A549 (cell line): ENCODE results near the gene M6PR. TPM values are rescaled to one million over a fixed set of nuclear protein-coding genes. Genes with fewer than 3 reads are reported as not detected.

Source experiments
- ATAC-seq, 2 experiments: fragments of 200-7000 bp in 1 of 2; fragments of >200 bp in 1 of 2; cut with Nextera tagmentation in 1 of 2; cut with Tn5 transposase in 1 of 2; 3 replicates each; pipeline versions ENCODE4 v1.8.0 to v1.9.1; 2018 to 2020; ENCODE audit warnings: mild to moderate bottlenecking in 1 of 2, moderate library complexity in 1 of 2
- CTCF ChIA-PET: fragments of 300-600 bp; sonication (Branson Sonifier 250); formaldehyde crosslinking; extraction: SDS; loops from one replicate; lab custom pipeline; 2021; ENCODE audit warnings: antibody characterized with exemption, inconsistent platforms; lab: Yijun Ruan, JAX
- POLR2A ChIA-PET: fragments of 350-600 bp; formaldehyde crosslinking; extraction: SDS; loops from one replicate; lab custom pipeline; 2021; ENCODE audit warnings: antibody characterized with exemption, inconsistent platforms; lab: Yijun Ruan, JAX
- DNase-seq, 2 experiments: peaks; one replicate each; pipeline versions ENCODE4 v3.0.0 to v3.0.0-alpha.2; 2011 to 2016; ENCODE audit warnings: low read depth in 1 of 2, low spot score in 1 of 2
- FAIRE-seq: peaks from 2 replicates; lab custom pipeline; 2011; peaks lifted over from hg19 to GRCh38; lab: Jason Lieb, UNC
- H3K27ac ChIP-seq, 2 experiments: fragments of >200 bp; sonication (Bioruptor Twin); formaldehyde crosslinking; 3 replicates each; pipeline ENCODE4 v1.5.1; 2016 to 2017
- H3K4me1 ChIP-seq: fragments of >200 bp; sonication (Bioruptor Twin); formaldehyde crosslinking; 3 replicates; pipeline ENCODE4 v1.6.1; 2016
- H3K4me2 ChIP-seq: fragments of >200 bp; sonication (Bioruptor Twin); formaldehyde crosslinking; 3 replicates; pipeline ENCODE4 v1.6.1; 2016
- H3K4me3 ChIP-seq: fragments of >200 bp; sonication (Bioruptor Twin); formaldehyde crosslinking; 3 replicates; pipeline ENCODE4 v1.5.1; 2016
- H3K9me3 ChIP-seq: fragments of >200 bp; sonication (Bioruptor Twin); formaldehyde crosslinking; 3 replicates; pipeline ENCODE4 v1.6.1; 2016
- CHD2 ChIP-seq: fragments of 150-350 bp; IDR thresholded peaks from 2 replicates; pipeline ENCODE4 v1.6.1; 2014; ENCODE audit warnings: low read length; ENCODE audit not compliant: partially characterized antibody
- EP300 ChIP-seq, 2 experiments: fragments of >200 bp; sonication (Bioruptor Twin); formaldehyde crosslinking; IDR thresholded peaks; 2 replicates in 1 of 2; 3 replicates in 1 of 2; pipeline ENCODE4 v1.6.1; 2016 to 2017
- GATA3 ChIP-seq: IDR thresholded peaks from 2 replicates; pipeline ENCODE4 v1.6.1; 2012; ENCODE audit warnings: borderline replicate concordance
- JUN ChIP-seq, 2 experiments: fragments of >200 bp; sonication (Bioruptor Twin); formaldehyde crosslinking; IDR thresholded peaks; 2 replicates in 1 of 2; 3 replicates in 1 of 2; pipeline ENCODE4 v1.6.1; 2016 to 2017
- KDM5A ChIP-seq: fragments of 200-600 bp; sonication (generic); IDR thresholded peaks from 2 replicates; pipeline ENCODE4 v1.6.1; 2016; ENCODE audit warnings: antibody characterized with exemption, mild to moderate bottlenecking
- MAFK ChIP-seq: fragments of 450-650 bp; IDR thresholded peaks from 2 replicates; pipeline ENCODE4 v1.6.1; 2014; ENCODE audit not compliant: partially characterized antibody
- NR3C1 ChIP-seq: fragments of >200 bp; sonication (Bioruptor Twin); formaldehyde crosslinking; IDR thresholded peaks from 3 replicates; pipeline ENCODE4 v1.6.1; 2017
- RAD21 ChIP-seq, 2 experiments: fragments of >200 bp in 1 of 2; sonication (Bioruptor Twin) in 1 of 2; formaldehyde crosslinking in 1 of 2; IDR thresholded peaks in 1 of 2; conservative IDR thresholded peaks in 1 of 2; 2 replicates in 1 of 2; 3 replicates in 1 of 2; pipeline ENCODE4 v1.6.1; 2012 to 2018; ENCODE audit warnings: inconsistent platforms in 1 of 2
- SMC3 ChIP-seq: fragments of >200 bp; sonication (Bioruptor Twin); formaldehyde crosslinking; IDR thresholded peaks from 3 replicates; pipeline ENCODE4 v1.6.1; 2018; ENCODE audit warnings: inconsistent platforms
- ZC3H11A ChIP-seq: fragments of 450-650 bp; IDR thresholded peaks from 2 replicates; pipeline ENCODE4 v1.6.1; 2014; ENCODE audit warnings: antibody characterized with exemption, mild to moderate bottlenecking
- ZNF302 ChIP-seq: fragments of 250-450 bp; sonication (Bioruptor Pico); IDR thresholded peaks from 2 replicates; pipeline ENCODE4 v1.9.0; 2021; ENCODE audit warnings: inconsistent platforms, mild to moderate bottlenecking, moderate library complexity
- ZSCAN20 ChIP-seq: fragments of 250-450 bp; sonication (Bioruptor Pico); IDR thresholded peaks from 2 replicates; pipeline ENCODE4 v1.8.0; 2022; ENCODE audit warnings: mild to moderate bottlenecking, moderate library complexity
- WGBS: methylation state at CpG from one replicate; pipeline ENCODE4 v1.1.6; 2017; ENCODE audit errors: missing lambda C conversion rate; 5-methylcytosine and 5-hydroxymethylcytosine counted together
- polyA plus RNA-seq, 4 experiments: library from polyadenylated mRNA; depleted of rRNA in 3 of 4; stranded (reverse); fragments of >200 nt; fragmentation: RNase III in 1 of 4; extraction: RNeasy Plus Mini Kit Qiagen cat#74134 plus additional on column Dnase treatment in 1 of 4; gene quantifications; 2 replicates in 3 of 4; 3 replicates in 1 of 4; pipeline ENCODE4 v1.2.3, GENCODE V29; 2011 to 2017
- TF ChIP-seq, protein P1 (sequence below): fragments of >200 bp; sonication (Bioruptor Twin); formaldehyde crosslinking; IDR thresholded peaks from 3 replicates; pipeline ENCODE4 v1.6.1; 2016
- TF ChIP-seq, protein P2 (sequence below): fragments of 450-650 bp; IDR thresholded peaks from 2 replicates; pipeline ENCODE4 v1.6.1; 2014; ENCODE audit warnings: antibody characterized with exemption
- TF ChIP-seq, protein P3 (sequence below): fragments of >200 bp; sonication (Bioruptor Twin); formaldehyde crosslinking; IDR thresholded peaks from 3 replicates; pipeline ENCODE4 v1.5.1; 2016
- TF ChIP-seq, protein P4 (sequence below): fragments of 200-600 bp; sonication (generic); IDR thresholded peaks from 2 replicates; pipeline ENCODE4 v1.6.1; 2016; ENCODE audit warnings: antibody characterized with exemption, mild to moderate bottlenecking, moderate library complexity

The M6PR gene
- polyA plus RNA-seq, 2 of the 4 experiments (the other 2 are of a cell fraction), result 162 to 187 TPM

- H3K4me1 ChIP-seq, result peaks cover 19% of the 10 kb centered on the region
- peak overlapping the region; percentile 100 for H3K4me3 ChIP-seq
- DNase-seq, result no peak
- peak overlapping the region; percentile 78 for H3K4me2 ChIP-seq
- POLR2A ChIA-PET, result interaction anchor here (3.2 kb wide), 1 partner anchor 37 kb away, joined by 22 read pairs; the partner anchor contains the start of gene PHC1
- ATAC-seq, result no peak
- WGBS, result 36% methylated on average over 9 of the region's 9 CpGs
- CTCF ChIA-PET, result interaction anchor here (0.6 to 3.2 kb wide), 3 partner anchors 87 to 253 kb away, joined by 3 to 21 read pairs (median 19); no protein-coding TSS in a partner anchor
- FAIRE-seq, result no peak
- H3K27ac ChIP-seq, result peak overlapping the region; percentile 90 to 93
- no peaks in the 10 kb centered on the region for H3K9me3 ChIP-seq
- TF ChIP-seq NR3C1, result no peak
- TF ChIP-seq, all 56 proteins: peak for 0
Observed at GRCh38 chr12:8950702-8951478, 1.4 kb upstream of the M6PR start.

DNA sequence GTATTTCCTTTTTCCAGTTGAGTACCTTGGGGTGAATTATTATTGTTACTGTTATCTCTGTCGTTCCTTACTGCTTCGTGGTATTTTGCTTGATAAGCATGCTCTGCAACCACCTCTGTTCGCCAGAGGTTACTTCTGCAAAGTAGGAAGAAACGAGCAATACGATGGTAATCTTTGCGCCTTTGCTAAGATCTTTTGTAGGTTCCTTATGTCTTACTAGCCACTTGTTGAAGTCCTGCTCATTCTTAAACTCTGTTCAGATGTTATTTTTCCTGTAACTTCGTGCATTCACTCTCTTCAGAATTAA, 729 bp upstream of the M6PR start:
- peaks cover 19% of the 10 kb centered on the region for H3K4me1 ChIP-seq
- WGBS, result under 1% methylated on average over 7 of the region's 7 CpGs
- peak overlapping the region; percentile 90 to 93 for H3K27ac ChIP-seq
- DNase-seq, result no peak
- peak overlapping the region; percentile 100 for H3K4me3 ChIP-seq
- POLR2A ChIA-PET, result interaction anchor here (0.5 to 3.2 kb wide), 9 partner anchors 11 to 307 kb away, joined by 3 to 22 read pairs (median 4); partner anchors contain the start of genes PHC1 and RIMKLB
- ATAC-seq, result peak; percentile 34 to 47; a peak in 5 of 6 replicates
- peak; percentile 71 for TF ChIP-seq MAFK
- TF ChIP-seq, protein P1, sequence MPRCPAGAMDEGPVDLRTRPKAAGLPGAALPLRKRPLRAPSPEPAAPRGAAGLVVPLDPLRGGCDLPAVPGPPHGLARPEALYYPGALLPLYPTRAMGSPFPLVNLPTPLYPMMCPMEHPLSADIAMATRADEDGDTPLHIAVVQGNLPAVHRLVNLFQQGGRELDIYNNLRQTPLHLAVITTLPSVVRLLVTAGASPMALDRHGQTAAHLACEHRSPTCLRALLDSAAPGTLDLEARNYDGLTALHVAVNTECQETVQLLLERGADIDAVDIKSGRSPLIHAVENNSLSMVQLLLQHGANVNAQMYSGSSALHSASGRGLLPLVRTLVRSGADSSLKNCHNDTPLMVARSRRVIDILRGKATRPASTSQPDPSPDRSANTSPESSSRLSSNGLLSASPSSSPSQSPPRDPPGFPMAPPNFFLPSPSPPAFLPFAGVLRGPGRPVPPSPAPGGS, result 0 out of 3 replicates have a peak, but pooled peaks have one; percentile 3
- TF ChIP-seq, protein P2, sequence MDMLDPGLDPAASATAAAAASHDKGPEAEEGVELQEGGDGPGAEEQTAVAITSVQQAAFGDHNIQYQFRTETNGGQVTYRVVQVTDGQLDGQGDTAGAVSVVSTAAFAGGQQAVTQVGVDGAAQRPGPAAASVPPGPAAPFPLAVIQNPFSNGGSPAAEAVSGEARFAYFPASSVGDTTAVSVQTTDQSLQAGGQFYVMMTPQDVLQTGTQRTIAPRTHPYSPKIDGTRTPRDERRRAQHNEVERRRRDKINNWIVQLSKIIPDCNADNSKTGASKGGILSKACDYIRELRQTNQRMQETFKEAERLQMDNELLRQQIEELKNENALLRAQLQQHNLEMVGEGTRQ, result no peak
- H3K9me3 ChIP-seq, result no peaks in the 10 kb centered on the region
- CTCF ChIA-PET, result interaction anchor here (0.8 to 3.2 kb wide), 10 partner anchors 13 to 273 kb away, joined by 3 to 21 read pairs (median 4); partner anchors contain the start of gene KLRG1
- peak overlapping the region; percentile 78 for H3K4me2 ChIP-seq
- FAIRE-seq, result no peak

- no peaks in the 10 kb centered on the region for H3K9me3 ChIP-seq
- TF ChIP-seq GATA3, result no peak
- no peak for TF ChIP-seq SMC3
- TF ChIP-seq KDM5A, result 0 out of 2 replicates have a peak, but pooled peaks have one; percentile 18
- TF ChIP-seq, protein P3, sequence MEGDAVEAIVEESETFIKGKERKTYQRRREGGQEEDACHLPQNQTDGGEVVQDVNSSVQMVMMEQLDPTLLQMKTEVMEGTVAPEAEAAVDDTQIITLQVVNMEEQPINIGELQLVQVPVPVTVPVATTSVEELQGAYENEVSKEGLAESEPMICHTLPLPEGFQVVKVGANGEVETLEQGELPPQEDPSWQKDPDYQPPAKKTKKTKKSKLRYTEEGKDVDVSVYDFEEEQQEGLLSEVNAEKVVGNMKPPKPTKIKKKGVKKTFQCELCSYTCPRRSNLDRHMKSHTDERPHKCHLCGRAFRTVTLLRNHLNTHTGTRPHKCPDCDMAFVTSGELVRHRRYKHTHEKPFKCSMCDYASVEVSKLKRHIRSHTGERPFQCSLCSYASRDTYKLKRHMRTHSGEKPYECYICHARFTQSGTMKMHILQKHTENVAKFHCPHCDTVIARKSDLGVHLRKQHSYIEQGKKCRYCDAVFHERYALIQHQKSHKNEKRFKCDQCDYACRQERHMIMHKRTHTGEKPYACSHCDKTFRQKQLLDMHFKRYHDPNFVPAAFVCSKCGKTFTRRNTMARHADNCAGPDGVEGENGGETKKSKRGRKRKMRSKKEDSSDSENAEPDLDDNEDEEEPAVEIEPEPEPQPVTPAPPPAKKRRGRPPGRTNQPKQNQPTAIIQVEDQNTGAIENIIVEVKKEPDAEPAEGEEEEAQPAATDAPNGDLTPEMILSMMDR, result no peak
- TF ChIP-seq JUN (IDR thresholded peaks at IDR 0.05), result no peak
- ATAC-seq, result peak in 1 of 2 experiments; percentile 4; a peak in 1 of 6 replicates
- DNase-seq, result peak; percentile 16 to 28
- H3K4me1 ChIP-seq, result peaks cover 19% of the 10 kb centered on the region
- ChIA-PET CTCF (interaction anchor here (0.8 to 3.2 kb wide), 13 partner anchors 9 to 272 kb away, joined by 3 to 21 read pairs (median 4); no protein-coding TSS in a partner anchor), POLR2A (interaction anchor here (0.8 to 3.2 kb wide), 7 partner anchors 10 to 292 kb away, joined by 3 to 22 read pairs (median 3); partner anchors contain the start of gene PHC1)
- 2% methylated on average over 15 of the region's 15 CpGs for WGBS
- H3K4me3 ChIP-seq, result peak overlapping the region; percentile 100
- H3K27ac ChIP-seq, result peak overlapping the region; percentile 90 to 93
- no peak for FAIRE-seq
- H3K4me2 ChIP-seq, result peak overlapping the region; percentile 97
Observed at GRCh38 chr12:8948701-8949341, 624 bp downstream of the M6PR start.

GRCh38 chr12:8947737-8948136, 1.7 kb downstream of the M6PR start:
- FAIRE-seq, result no peak
- Histone ChIP-seq H3K4me2 (peak overlapping the region; percentile 97), H3K4me3 (peak overlapping the region; percentile 100; the same call in 2 of the 3 replicates), H3K4me1 (peaks cover 19% of the 10 kb centered on the region), H3K27ac (no peak overlapping the region), H3K9me3 (no peaks in the 10 kb centered on the region)
- ChIA-PET POLR2A (interaction anchor here (3.2 kb wide), 1 partner anchor 33 kb away, joined by 22 read pairs; the partner anchor contains the start of gene PHC1), CTCF (interaction anchor here (0.7 to 1.7 kb wide), 3 partner anchors 34 to 204 kb away, joined by 3 to 5 read pairs (median 3); no protein-coding TSS in a partner anchor)
- DNase-seq, result no peak
- ATAC-seq, result no peak
- TF ChIP-seq ZC3H11A, result no peak
- no peak for TF ChIP-seq EP300 (IDR thresholded peaks at IDR 0.05)
- TF ChIP-seq ZNF302, result no peak
- TF ChIP-seq CHD2, result no peak
- TF ChIP-seq, protein P4, sequence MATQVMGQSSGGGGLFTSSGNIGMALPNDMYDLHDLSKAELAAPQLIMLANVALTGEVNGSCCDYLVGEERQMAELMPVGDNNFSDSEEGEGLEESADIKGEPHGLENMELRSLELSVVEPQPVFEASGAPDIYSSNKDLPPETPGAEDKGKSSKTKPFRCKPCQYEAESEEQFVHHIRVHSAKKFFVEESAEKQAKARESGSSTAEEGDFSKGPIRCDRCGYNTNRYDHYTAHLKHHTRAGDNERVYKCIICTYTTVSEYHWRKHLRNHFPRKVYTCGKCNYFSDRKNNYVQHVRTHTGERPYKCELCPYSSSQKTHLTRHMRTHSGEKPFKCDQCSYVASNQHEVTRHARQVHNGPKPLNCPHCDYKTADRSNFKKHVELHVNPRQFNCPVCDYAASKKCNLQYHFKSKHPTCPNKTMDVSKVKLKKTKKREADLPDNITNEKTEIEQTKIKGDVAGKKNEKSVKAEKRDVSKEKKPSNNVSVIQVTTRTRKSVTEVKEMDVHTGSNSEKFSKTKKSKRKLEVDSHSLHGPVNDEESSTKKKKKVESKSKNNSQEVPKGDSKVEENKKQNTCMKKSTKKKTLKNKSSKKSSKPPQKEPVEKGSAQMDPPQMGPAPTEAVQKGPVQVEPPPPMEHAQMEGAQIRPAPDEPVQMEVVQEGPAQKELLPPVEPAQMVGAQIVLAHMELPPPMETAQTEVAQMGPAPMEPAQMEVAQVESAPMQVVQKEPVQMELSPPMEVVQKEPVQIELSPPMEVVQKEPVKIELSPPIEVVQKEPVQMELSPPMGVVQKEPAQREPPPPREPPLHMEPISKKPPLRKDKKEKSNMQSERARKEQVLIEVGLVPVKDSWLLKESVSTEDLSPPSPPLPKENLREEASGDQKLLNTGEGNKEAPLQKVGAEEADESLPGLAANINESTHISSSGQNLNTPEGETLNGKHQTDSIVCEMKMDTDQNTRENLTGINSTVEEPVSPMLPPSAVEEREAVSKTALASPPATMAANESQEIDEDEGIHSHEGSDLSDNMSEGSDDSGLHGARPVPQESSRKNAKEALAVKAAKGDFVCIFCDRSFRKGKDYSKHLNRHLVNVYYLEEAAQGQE, result no peak
- TF ChIP-seq RAD21 (conservative IDR thresholded peaks at IDR 0.05 in 1 of 2, IDR thresholded peaks at IDR 0.05 in 1 of 2), result no peak
- TF ChIP-seq ZSCAN20 (CRISPR knock-in tag), result no peak
